Measurements from ENCODE around the gene HK3. TPM values are rescaled to one million over a fixed set of nuclear protein-coding genes. Genes with fewer than 3 reads are reported as not detected.

HK3 gene
- total and polyA plus RNA-seq, 9 of the 15 experiments (the other 6 are each of a cell fraction or from before 2014, with no cell fraction given): 0.16 TPM; not detected in 8

GRCh38 chr5:176831425-176831824 is 67.7 kb downstream of the HK3 start:
- H3K27ac ChIP-seq (ENCODE audit: extremely low read depth, low read depth, low read length): no peak overlapping the region
- H3K27me3 ChIP-seq (ENCODE audit: control insufficient read depth in 2 of 2, insufficient read depth in 2 of 2, low read length in 2 of 2): peaks cover 4 to 31% of the 10 kb centered on the region in 2 experiments; a peak in 3 of 5 replicates
- in situ Hi-C loops (cut with MboI): no loop called here
- no peak overlapping the region for H2AFZ ChIP-seq (ENCODE audit: low read depth, low read length)
- ATAC-seq (no peak), FAIRE-seq (no peak), DNase-seq (ENCODE audit: extremely low read depth in 1 of 4, low spot score in 3 of 4) (no peak)
- no peak overlapping the region for H3K9ac ChIP-seq (ENCODE audit: insufficient read depth in 1 of 2, low read depth in 2 of 2, low read length in 2 of 2)
- H3K4me1 ChIP-seq (replicated peaks in 1 of 2; ENCODE audit: control insufficient read depth in 2 of 2, insufficient read depth in 2 of 2, low read length in 2 of 2): no peaks in the 10 kb centered on the region; a peak in 2 of 5 replicates
- CTCF ChIA-PET (ENCODE audit: low intra/inter-chr PET ratio): no interaction called here
- WGBS (ENCODE audit: insufficient coverage, low coverage, missing lambda C conversion rate): 5% methylated on average over 7 of the region's 8 CpGs
- no peak overlapping the region for H3K4me3 ChIP-seq
- H3K9me3 ChIP-seq (replicated peaks; ENCODE audit: control insufficient read depth, insufficient read depth, low read depth, low read length): no peaks in the 10 kb centered on the region
- H3K9me1 ChIP-seq (ENCODE audit: control insufficient read depth, insufficient read depth, low read length): peaks cover 3% of the 10 kb centered on the region
- H3K79me2 ChIP-seq (ENCODE audit: control insufficient read depth, insufficient read depth, low read length): no peaks in the 10 kb centered on the region
- TF ChIP-seq BCL6 (CRISPR knock-in tag; IDR thresholded peaks at IDR 0.05) (no peak), IRF9 (tag; IDR thresholded peaks at IDR 0.05) (no peak), HNRNPH1 (optimal IDR thresholded peaks at IDR 0.05; ENCODE audit: low read depth, low read length) (no peak), ZNF586 (CRISPR knock-in tag; conservative IDR thresholded peaks at IDR 0.05) (no peak), ZC3H8 (IDR thresholded peaks at IDR 0.05) (no peak), CUX1 (CRISPR knock-in tag; IDR thresholded peaks at IDR 0.05) (no peak), HOXB6 (CRISPR knock-in tag; IDR thresholded peaks at IDR 0.05; ENCODE audit: borderline replicate concordance) (no peak), ZNF668 (CRISPR knock-in tag; IDR thresholded peaks at IDR 0.05) (no peak), ZKSCAN8 (CRISPR knock-in tag; IDR thresholded peaks at IDR 0.05) (no peak)
- BruUV-seq (replicated peaks): no TSS peak
- H4K20me1 ChIP-seq (replicated peaks; ENCODE audit: control insufficient read depth, insufficient read depth, low read length): 0 out of 2 replicates have a peak, but pooled peaks cover 7% of the 10 kb centered on the region
- intact Hi-C loops (cut with micrococcal nuclease): no loop called here
- H3K4me2 ChIP-seq (ENCODE audit: insufficient read depth, low read length): no peak overlapping the region
- POLR2A ChIA-PET: no interaction called here
- H3K36me3 ChIP-seq (ENCODE audit: control insufficient read depth, insufficient read depth, low read length): no peaks in the 10 kb centered on the region

Data from K562 (cell line).